Neural cell (in vitro differentiated cells): ENCODE data around the gene PPP2R2D. TPM values are rescaled to one million over a fixed set of nuclear protein-coding genes. Genes with fewer than 3 reads are reported as not detected.

ENCODE experiments used
- H2AFZ ChIP-seq: fragments of 200-600, 300-800 bp; sonication (generic), shearing (Covaris generic); 2 replicates; pipeline ENCODE4 v1.6.0; 2014; ENCODE audit warnings: low read depth, mild to moderate bottlenecking, antibody characterized with exemption, low read length, moderate library complexity
- H3F3A ChIP-seq: fragments of 200-600 bp; shearing (Covaris generic); 2 replicates; pipeline ENCODE4 v1.6.1; 2016; ENCODE audit warnings: mild to moderate bottlenecking, moderate library complexity, mixed read lengths, antibody characterized with exemption, low read length; ENCODE audit not compliant: insufficient read depth, poor library complexity, severe bottlenecking
- H3K27ac ChIP-seq: fragments of 200-600, 300-800 bp; sonication (generic), shearing (Covaris generic); 2 replicates; pipeline ENCODE4 v1.5.1; 2014; ENCODE audit warnings: mild to moderate bottlenecking, low read length, moderate library complexity
- H3K27me3 ChIP-seq: fragments of 300-800, 200-600 bp; sonication (generic), shearing (Covaris generic); 2 replicates; pipeline ENCODE4 v1.6.0; 2014; ENCODE audit warnings: mild to moderate bottlenecking, low read depth, low read length, moderate library complexity; ENCODE audit not compliant: insufficient read depth
- H3K36me3 ChIP-seq: fragments of 300-800, 200-600 bp; sonication (generic), shearing (Covaris generic); 2 replicates; pipeline ENCODE4 v1.5.1; 2014; ENCODE audit warnings: mild to moderate bottlenecking, antibody characterized with exemption, low read length, moderate library complexity; ENCODE audit not compliant: insufficient read depth
- H3K4me2 ChIP-seq: fragments of 300-800, 200-600 bp; sonication (generic), shearing (Covaris generic); 2 replicates; pipeline ENCODE4 v1.6.0; 2014; ENCODE audit warnings: mild to moderate bottlenecking, low read length
- H3K4me3 ChIP-seq: fragments of 300-800, 200-600 bp; sonication (generic), shearing (Covaris generic); 2 replicates; pipeline ENCODE4 v1.5.1; 2014; ENCODE audit warnings: mild to moderate bottlenecking, low read length, moderate library complexity
- H3K79me2 ChIP-seq: fragments of 200-600 bp; shearing (Covaris generic); replicated peaks from 2 replicates; pipeline ENCODE4 v1.6.0; 2014; ENCODE audit warnings: mild to moderate bottlenecking, low read length, moderate library complexity; ENCODE audit not compliant: insufficient read depth
- H3K9ac ChIP-seq: fragments of 300-800, 200-600 bp; sonication (generic), shearing (Covaris generic); 2 replicates; pipeline ENCODE4 v1.6.1; 2016; ENCODE audit warnings: mild to moderate bottlenecking, low read length, mixed read lengths
- H3K9me2 ChIP-seq: fragments of 200-600 bp; shearing (Covaris generic); 2 replicates; pipeline ENCODE4 v1.6.1; 2016; ENCODE audit warnings: mild to moderate bottlenecking, low read length, mixed read lengths; ENCODE audit not compliant: insufficient read depth
- H3K9me3 ChIP-seq: fragments of 200-600, 300-800 bp; sonication (generic), shearing (Covaris generic); 2 replicates; pipeline ENCODE4 v1.6.1; 2016; ENCODE audit warnings: mild to moderate bottlenecking, mixed run types, low read length, moderate library complexity, mixed read lengths
- H4K20me1 ChIP-seq: fragments of 200-600 bp; shearing (Covaris generic); 2 replicates; pipeline ENCODE4 v1.6.1; 2016; ENCODE audit warnings: mild to moderate bottlenecking, mixed run types; ENCODE audit not compliant: insufficient read depth
- EP300 ChIP-seq: fragments of 450-650 bp; conservative IDR thresholded peaks from 2 replicates; pipeline ENCODE4 v1.6.1; 2014; ENCODE audit warnings: antibody characterized with exemption, mild to moderate bottlenecking, moderate library complexity; ENCODE audit not compliant: poor library complexity, severe bottlenecking
- EZH2 ChIP-seq: fragments of 200-600, 300-800 bp; shearing (Covaris generic), sonication (generic); IDR thresholded peaks from 2 replicates; pipeline ENCODE4 v1.6.1; 2014; ENCODE audit warnings: antibody characterized with exemption, low read length, borderline replicate concordance, mild to moderate bottlenecking; ENCODE audit not compliant: insufficient read depth, poor library complexity, severe bottlenecking
- MXI1 ChIP-seq: fragments of 450-650 bp; conservative IDR thresholded peaks from 2 replicates; pipeline ENCODE4 v1.6.1; 2014; ENCODE audit warnings: antibody characterized with exemption, mild to moderate bottlenecking; ENCODE audit not compliant: poor library complexity, severe bottlenecking
- POLR2AphosphoS5 ChIP-seq: IDR thresholded peaks from 2 replicates; pipeline ENCODE4 v1.6.1; 2012
- RAD21 ChIP-seq: fragments of 450-650 bp; conservative IDR thresholded peaks from 2 replicates; pipeline ENCODE4 v1.6.1; 2014; ENCODE audit warnings: antibody characterized with exemption, mild to moderate bottlenecking, moderate library complexity
- SMC3 ChIP-seq: fragments of 450-650 bp; conservative IDR thresholded peaks from 2 replicates; pipeline ENCODE4 v1.6.1; 2014; ENCODE audit warnings: antibody characterized with exemption, mild to moderate bottlenecking, moderate library complexity; ENCODE audit not compliant: poor library complexity
- TAF1 ChIP-seq: IDR thresholded peaks from 2 replicates; pipeline ENCODE4 v1.6.1; 2012; ENCODE audit warnings: low read depth
- polyA plus RNA-seq: library from polyadenylated mRNA; depleted of rRNA; stranded (reverse); fragments of >200 nt; gene quantifications from 2 replicates; pipeline ENCODE4 v1.2.3, GENCODE V29; 2014
- TF ChIP-seq, protein P1 (sequence below): fragments of 450-650 bp; IDR thresholded peaks from 2 replicates; pipeline ENCODE4 v1.5.1; 2014; ENCODE audit warnings: antibody characterized with exemption, mild to moderate bottlenecking, moderate library complexity; ENCODE audit not compliant: poor library complexity, severe bottlenecking
- TF ChIP-seq, protein P2 (sequence below): IDR thresholded peaks from 2 replicates; pipeline ENCODE4 v1.6.1; 2012; ENCODE audit warnings: borderline replicate concordance

PPP2R2D gene
- polyA plus RNA-seq, 1 donor from 2014 or later = 71.7 TPM

- Histone ChIP-seq H4K20me1 (peaks cover 3% of the 10 kb centered on the region), H3K9ac (no peak overlapping the region), H3K4me3 (no peak overlapping the region), H3K79me2 (peaks cover 27% of the 10 kb centered on the region), H3K27ac (no peak overlapping the region), H3K36me3 (no peaks in the 10 kb centered on the region), H2AFZ (no peak overlapping the region), H3K9me2 (no peaks in the 10 kb centered on the region), H3K4me2 (no peak overlapping the region), H3F3A (no peaks in the 10 kb centered on the region), H3K9me3 (no peaks in the 10 kb centered on the region), H3K27me3 (no peaks in the 10 kb centered on the region)
- TF ChIP-seq EP300 (no peak), EZH2 (no peak), TAF1 (no peak), POLR2AphosphoS5 (no peak), MXI1 (no peak), RAD21 (no peak), SMC3 (no peak)
- TF ChIP-seq, protein P1, sequence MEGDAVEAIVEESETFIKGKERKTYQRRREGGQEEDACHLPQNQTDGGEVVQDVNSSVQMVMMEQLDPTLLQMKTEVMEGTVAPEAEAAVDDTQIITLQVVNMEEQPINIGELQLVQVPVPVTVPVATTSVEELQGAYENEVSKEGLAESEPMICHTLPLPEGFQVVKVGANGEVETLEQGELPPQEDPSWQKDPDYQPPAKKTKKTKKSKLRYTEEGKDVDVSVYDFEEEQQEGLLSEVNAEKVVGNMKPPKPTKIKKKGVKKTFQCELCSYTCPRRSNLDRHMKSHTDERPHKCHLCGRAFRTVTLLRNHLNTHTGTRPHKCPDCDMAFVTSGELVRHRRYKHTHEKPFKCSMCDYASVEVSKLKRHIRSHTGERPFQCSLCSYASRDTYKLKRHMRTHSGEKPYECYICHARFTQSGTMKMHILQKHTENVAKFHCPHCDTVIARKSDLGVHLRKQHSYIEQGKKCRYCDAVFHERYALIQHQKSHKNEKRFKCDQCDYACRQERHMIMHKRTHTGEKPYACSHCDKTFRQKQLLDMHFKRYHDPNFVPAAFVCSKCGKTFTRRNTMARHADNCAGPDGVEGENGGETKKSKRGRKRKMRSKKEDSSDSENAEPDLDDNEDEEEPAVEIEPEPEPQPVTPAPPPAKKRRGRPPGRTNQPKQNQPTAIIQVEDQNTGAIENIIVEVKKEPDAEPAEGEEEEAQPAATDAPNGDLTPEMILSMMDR = no peak
- TF ChIP-seq, protein P2, sequence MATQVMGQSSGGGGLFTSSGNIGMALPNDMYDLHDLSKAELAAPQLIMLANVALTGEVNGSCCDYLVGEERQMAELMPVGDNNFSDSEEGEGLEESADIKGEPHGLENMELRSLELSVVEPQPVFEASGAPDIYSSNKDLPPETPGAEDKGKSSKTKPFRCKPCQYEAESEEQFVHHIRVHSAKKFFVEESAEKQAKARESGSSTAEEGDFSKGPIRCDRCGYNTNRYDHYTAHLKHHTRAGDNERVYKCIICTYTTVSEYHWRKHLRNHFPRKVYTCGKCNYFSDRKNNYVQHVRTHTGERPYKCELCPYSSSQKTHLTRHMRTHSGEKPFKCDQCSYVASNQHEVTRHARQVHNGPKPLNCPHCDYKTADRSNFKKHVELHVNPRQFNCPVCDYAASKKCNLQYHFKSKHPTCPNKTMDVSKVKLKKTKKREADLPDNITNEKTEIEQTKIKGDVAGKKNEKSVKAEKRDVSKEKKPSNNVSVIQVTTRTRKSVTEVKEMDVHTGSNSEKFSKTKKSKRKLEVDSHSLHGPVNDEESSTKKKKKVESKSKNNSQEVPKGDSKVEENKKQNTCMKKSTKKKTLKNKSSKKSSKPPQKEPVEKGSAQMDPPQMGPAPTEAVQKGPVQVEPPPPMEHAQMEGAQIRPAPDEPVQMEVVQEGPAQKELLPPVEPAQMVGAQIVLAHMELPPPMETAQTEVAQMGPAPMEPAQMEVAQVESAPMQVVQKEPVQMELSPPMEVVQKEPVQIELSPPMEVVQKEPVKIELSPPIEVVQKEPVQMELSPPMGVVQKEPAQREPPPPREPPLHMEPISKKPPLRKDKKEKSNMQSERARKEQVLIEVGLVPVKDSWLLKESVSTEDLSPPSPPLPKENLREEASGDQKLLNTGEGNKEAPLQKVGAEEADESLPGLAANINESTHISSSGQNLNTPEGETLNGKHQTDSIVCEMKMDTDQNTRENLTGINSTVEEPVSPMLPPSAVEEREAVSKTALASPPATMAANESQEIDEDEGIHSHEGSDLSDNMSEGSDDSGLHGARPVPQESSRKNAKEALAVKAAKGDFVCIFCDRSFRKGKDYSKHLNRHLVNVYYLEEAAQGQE = no peak
Observed at GRCh38 chr10:131933016-131933695, 32.3 kb downstream of the PPP2R2D start.

DNA sequence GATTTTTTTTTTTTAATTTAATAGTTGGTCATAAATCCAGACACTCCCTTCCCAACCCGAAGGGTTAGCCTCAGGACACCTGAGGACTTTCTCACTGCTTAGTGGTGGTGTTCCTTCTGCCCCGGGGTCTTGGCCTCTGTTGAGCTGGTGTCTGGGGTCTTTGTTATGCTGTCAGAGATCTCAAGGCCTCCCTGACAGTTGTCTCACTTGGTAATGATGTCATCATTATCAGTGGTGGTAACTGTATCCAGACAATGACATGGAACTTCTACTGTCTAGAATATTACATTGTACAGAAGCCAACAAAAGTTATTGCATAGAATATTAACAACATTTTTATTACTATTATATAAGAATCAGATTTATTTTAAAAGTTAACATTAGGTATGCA is 32.9 kb downstream of the PPP2R2D start:
- no peaks in the 10 kb centered on the region for H3F3A ChIP-seq
- peaks cover 24% of the 10 kb centered on the region for H3K79me2 ChIP-seq
- H3K36me3 ChIP-seq = no peaks in the 10 kb centered on the region
- H3K9me3 ChIP-seq = no peaks in the 10 kb centered on the region
- peaks cover 3% of the 10 kb centered on the region for H4K20me1 ChIP-seq
- no peak overlapping the region for H3K4me2 ChIP-seq
- no peaks in the 10 kb centered on the region for H3K27me3 ChIP-seq
- H3K27ac ChIP-seq = no peak overlapping the region
- no peak overlapping the region for H3K9ac ChIP-seq
- no peak for TF ChIP-seq MXI1
- TF ChIP-seq, protein P1 = no peak
- TF ChIP-seq TAF1 = no peak
- TF ChIP-seq, protein P2 = no peak
- no peak for TF ChIP-seq RAD21
- no peak for TF ChIP-seq POLR2AphosphoS5
- no peak for TF ChIP-seq SMC3
- no peak for TF ChIP-seq EP300
- TF ChIP-seq EZH2 = no peak
- H3K4me3 ChIP-seq = no peak overlapping the region
- H2AFZ ChIP-seq = no peak overlapping the region
- H3K9me2 ChIP-seq = no peaks in the 10 kb centered on the region
